HG03280 (cell line): Measurements from ENCODE around the gene CLCF1.
A peak's percentile ranks its signal among the peaks of the same experiment; 100 is the strongest.

Experiments used
- ATAC-seq: cut with Tn5 transposase; IDR thresholded peaks from one replicate; pipeline ENCODE4 v1.9.1; 2021; ENCODE audit warnings: mild to moderate bottlenecking, moderate library complexity; ENCODE audit not compliant: unreplicated experiment

Gene CLCF1

DNA sequence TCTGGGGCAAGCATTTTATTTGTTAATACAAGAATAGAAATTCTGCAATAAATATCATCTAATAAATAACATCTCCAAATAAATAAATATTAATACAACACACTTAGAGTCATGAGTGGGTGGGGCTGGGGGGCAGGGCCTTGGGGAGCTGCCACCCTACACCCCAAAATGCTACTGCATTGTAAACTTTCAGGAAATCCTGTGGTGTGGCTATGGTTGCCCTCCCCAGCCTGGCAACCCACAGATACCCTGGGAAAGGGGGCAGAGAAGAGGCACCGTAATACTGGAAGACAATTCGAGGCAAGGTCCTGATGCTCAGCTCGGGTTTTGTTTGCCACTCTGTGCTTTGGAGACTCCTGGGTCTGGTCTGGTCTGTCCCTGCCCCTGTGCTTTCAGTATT lies 9.2 kb downstream of the CLCF1 start:
- no peak for ATAC-seq

DNA sequence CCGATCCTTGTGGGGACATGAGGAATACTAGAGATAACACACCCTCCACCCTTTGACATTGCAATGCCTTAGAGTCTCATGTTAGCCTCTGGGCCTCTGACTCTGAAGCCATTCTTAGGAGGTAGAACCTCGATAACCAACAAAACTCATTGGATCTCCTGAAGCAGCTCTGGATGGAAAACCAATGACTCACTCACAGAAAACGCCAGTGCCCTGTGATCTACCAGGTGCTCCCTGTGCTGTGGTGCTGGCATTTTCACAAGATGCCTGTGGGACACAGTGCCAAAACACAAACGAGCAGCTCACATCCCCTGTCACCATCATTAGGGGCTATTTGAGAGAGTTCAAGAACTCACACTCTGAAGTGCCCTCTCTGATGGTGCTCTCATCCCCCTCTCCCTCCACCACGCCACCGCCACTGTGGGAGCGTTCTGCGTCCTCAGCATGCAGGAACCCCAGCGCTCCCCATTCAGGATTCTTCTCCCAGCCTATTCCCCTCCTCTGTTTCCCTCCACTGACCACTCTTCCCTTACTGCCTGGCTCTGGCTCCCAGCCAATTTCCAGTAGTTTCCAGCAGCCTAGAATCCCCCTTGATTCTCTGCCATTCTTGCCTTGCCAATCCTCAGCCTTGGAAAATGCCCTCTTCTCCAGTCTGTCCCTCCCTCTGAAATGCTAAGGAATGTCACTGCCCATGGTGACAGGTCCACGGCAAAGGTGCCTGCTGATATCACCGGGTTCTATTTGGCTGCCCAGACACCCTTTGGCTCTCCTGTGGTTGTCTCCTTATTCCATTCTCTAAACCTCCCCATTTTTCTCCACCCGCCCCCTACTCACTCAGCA lies 15.3 kb downstream of the CLCF1 start:
- no peak for ATAC-seq

DNA sequence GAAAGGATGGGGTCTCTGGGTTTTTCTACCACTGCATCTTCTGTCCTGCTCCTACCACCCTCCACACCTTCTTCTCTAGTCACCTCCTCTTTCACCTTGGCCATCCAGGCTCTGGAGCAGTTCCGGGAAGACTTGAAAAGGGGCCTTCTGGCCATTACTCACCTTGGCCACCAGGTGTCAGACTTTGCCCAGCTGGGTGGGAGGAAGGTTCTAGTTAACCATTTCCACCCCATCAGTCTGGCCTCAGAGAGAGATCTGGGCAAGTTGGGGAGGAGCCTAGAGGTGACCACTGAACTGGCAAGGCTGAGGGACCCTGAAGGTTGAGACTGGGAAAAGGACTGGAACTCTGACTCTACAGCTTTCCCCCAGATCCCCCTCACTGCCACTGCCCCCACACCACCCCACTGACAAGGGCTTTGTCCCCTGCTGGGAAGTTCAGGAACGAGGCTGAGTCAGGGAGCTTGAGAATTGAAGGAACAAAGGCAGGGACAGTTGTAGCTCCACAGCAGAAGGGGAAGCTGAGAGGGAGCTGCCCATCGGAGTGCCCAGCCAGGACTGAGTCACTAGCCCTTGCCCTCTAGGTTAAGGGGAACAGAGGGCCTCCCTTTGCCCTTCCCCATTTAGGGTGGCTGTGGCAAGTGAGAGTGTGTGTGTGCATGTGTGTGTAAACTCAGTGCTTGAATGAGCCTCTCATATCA lies 16.4 kb downstream of the CLCF1 start:
- ATAC-seq = no peak

DNA sequence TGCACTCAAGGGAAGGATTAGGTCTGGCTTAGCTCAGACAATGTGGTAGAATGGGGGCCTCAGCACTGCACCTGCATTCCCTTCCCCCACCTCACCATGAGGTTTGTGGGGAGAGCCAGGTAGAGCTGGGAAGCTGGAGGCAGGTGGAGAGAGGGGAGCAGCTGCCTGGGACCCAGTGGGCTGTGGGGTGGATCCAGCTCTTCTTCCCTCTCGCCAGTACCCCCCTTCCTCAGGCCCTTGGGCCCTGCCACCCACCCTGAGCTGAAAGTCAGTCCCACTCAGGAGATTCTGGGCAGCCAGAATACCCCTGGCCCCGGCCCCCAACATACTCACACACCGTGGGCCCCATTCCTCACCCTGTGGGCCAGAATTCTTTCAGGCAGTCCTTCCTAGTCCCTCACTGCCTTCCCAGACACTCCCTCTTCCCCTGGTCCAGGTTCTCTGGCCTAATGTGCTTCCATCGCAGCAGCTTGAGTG lies 17.0 kb downstream of the CLCF1 start:
- no peak for ATAC-seq

DNA sequence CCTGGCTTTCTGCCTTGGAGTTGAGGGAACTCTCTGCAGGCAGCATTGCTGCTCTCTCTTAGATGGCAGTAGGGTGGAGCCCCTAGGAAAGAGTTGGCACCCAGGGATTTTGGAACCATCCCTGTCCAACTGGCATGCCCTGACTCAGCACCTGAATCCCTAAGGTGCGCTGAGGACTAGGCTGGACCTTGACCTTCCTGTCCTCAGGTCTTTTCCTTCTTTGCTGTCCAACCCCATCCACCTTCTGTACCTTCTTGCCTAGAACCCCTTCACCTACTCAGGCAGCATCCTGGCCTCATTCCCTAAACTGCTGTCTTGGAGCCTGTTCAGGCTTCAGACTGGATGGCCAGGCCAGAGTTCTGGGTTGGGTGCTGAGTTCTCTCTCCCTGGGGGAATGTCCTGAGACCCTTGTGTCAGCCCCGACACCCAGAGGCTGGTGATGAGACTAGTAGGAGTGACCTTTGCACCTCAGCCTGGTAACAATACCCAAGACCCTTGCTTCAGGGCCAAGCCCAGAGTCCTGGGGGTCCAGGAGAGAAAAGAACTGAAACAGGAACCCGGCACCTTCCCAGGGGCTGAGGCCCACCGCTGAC lies 17.5 kb downstream of the CLCF1 start:
- no peak for ATAC-seq

DNA sequence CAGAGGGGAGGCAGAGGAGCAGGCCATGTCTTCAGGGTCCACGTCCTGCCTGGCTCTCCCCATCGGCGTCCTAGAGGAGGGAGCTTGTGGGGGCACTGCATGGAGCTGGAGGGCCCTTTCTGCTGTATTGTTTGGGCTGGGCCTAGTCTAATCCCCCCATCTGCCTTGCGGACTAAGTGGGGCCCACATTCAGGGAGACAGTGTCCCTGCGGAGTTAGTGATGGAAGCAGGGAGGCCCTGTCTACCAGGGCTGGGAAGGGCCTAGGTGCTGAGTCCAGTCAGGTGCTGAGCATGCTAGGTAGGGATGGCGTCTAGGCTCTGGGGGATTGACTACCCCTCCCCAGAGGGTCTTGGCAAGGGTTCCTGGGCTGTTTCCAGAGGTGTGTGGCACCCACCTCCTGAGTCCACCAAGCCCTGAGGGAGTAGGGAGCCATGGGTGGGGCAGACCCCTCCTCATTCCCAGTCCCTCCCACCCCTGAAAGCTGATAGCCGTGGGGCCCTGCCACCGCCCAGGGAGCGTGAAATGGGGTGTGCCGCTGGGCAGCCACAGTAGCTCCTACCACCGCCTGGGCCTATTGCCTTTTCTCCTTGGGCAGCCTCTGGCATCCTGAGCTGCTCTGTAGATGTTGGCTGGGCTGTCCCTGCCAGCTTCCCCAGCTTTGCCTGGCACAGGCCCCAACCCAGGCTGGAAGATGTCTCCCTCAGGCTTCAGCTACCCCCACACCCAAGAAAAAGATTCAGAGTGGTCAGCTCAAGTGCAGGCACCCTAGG lies 18.2 kb downstream of the CLCF1 start:
- ATAC-seq = no peak

DNA sequence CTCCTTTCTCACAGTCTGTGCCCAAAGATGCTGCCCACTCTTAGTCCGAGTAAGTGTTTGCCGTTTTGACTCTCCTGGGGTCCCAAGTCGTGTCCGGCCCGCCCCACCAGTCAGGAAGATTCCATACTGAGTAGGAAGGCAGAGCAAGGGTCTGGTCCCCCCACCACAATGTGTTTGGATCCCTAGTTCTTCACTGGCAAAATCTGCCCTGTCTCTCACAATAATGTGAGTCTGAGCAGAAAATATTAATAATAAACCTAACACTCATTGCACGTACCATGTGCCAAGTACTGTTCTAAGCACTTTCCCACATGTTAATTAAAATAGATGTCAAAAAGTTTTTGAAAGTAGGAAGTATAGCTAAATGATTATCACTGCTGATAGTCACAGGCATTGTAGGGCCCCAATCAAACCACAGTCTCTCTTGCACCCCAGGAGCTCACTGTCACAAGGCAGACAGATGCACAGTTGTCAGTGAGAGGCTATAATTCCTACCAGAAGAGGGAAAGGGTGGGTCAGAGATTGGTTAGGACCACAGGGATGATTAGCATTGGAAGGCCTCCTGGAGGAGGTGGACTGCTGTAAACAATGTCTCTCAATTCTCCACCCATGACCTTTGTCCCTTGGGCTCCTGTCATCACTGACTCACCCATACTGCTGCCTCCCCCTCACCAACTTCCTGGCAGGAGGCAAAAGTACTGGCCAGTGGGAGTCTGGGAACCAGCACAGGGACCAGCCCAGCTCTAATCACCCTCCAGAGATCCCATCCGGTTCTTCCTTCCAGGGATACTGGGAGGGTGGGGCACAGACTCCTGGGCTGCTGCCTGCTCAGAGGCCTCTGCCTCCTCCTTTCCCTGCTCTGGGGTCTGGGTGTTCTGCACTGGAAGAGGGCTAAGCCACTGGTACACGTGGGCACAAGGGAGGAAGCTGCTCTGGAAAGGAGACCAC lies 19.0 kb downstream of the CLCF1 start:
- no peak for ATAC-seq

DNA sequence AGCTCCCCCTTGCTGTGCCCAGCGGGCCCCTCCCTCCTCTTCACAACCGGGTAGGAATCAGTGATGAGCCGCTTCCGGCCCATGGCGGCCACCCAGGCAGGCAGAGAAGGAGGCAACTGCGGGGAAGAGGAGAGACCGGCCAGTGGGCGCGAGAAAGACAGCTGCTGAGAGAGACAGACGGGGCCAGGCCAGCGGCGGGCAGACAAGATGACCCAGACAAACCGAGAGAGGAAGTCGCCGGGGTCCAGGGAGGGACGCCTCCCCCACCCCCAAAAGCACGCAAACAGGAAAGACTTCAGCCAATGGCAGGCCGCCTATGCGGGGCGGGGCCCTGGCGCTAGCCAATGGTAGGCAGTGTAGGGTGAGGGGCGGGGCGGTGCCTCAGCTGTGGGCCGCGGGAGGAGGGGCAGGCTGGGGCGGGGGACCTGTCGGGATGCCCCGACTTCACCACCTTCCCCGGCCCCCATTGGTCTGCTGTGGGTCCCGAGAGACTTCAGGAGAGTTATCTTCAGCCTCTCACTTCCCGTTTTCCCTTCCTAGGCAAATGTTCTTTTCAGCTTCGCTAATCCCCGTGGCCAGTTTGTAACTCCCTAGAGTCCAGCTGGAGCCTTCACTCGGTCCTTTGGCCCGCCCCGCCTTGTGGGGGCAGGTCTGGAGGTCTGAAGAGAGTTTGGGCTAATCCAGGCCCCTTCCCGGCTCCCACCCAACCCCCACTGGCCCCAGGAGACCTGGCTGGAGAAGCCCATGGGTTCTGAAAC lies 19.9 kb downstream of the CLCF1 start, which contains the start of gene POLD4:
POLD4 (minus strand) TSS at position 230 of the 758 bp plus-strand sequence; CDS start at position 83, 147 bp downstream.
- ATAC-seq = peak; percentile 76

DNA sequence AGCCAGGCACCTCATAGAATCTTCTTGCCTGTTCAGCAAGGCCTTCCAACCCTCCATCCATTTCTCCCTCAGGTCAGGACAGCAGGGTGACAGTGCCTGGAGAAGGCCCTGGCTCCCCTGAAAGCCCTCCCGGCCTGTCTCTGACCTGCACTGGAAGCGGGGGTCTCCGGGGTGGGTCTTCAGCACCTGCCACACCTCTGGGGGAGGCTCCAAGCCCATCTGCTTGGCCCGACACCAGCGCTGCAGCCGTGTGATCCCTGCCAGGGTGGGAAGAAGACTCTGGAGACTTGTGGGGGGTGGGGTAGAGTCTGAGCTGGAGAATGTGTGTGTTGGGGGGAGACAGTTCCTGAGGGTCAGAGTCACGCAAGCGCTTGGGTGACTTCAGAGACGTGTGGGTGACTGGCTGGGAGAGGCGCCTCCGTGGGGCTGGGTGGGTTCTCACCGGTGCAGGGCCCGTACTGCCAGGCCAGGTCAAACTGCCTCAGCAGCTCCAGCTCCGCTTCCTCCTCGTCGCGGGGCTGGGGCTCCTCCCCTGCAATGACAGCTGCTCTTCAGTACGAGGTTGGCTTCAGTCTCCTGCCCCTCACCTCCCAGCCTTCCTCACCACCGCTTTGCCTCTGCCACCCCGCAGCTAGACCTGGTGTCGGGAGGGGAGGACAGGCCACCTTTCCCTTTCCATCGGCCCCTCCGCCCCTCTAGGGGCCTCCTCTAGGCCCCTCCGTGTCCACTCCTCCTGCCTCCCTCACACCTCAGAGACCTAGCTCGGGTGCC lies 20.7 kb downstream of the CLCF1 start:
- ATAC-seq = peak; percentile 18

DNA sequence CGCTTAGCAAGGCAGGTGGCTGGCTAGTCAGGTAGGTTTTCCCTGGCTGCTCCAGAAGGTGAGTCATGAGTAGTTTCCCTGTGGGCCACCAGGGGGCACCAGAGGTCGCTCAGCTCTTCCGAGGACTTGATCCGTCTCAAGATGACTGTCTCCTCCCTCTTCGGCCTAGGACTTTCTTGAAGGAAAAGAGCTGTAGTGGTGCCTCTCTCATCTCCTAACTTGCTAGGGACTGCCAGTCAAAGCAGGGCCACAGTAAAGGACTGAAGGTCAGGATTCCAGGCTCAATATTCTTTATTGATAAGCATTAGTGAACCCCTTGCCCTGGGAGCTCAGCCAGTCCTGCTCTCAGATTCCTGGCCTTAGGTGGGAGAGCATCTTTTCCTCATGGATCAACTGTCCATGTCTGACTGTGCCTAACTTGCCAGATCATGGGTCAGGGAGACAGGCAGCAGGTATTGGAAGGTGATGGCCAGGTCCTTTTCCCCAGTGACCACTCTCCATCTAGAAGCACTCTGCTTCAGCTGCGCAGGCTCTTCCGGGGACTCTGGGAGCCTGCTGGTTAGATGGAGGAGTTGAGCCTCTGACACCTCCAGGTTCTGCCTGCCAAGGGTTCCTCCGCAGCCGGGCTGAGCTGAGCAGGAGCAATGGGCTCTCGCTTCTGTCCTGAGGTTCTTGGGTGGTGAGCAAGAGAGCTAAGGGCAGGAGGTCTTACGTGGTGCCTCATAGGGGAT lies 22.0 kb downstream of the CLCF1 start:
- ATAC-seq = no peak

DNA sequence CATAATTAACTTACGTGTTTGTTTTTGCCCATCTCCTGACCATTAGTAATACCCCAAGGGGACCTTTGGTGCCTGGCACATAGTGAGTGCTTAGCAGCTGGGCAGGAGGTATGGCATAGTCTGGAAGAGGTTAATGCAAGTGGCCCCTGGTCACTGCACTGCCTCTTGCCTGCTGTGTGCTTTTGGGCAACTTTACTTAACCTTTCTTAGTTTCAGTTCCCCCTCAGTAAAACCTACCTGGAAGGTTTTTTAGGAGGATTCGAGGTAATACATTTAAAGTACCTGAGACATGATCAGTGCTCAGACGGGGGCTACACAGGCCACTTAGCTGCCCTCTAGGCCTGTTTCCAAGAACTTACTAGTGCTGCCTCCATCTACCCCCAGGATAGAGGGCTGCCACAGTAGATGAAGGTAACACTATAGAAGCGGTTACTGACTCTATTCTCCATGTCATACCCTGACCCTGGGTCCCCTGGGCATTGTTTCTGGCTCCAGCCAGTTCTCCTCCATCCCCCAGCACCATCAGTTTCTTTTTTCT lies 23.4 kb downstream of the CLCF1 start:
- no peak for ATAC-seq

DNA sequence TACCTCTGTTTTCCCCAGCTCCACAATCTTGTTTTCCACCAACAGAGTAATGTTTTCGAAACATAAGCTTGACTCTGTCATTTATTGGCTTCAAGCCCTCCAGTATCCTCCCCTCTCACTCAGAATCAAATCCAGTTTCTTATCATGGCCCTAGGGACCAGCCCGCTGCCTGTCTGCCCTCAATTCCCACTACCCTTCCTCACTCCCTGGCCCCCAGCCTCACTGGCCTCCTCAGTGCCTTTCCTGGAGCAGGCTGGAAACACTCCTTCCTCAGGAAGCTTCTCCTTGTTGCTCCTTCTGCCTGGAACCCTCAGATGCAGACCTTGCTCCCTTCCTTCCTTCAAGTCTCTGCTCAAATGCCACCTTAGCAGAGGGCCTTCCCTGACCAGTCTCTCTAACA lies 23.9 kb downstream of the CLCF1 start:
- ATAC-seq = no peak

DNA sequence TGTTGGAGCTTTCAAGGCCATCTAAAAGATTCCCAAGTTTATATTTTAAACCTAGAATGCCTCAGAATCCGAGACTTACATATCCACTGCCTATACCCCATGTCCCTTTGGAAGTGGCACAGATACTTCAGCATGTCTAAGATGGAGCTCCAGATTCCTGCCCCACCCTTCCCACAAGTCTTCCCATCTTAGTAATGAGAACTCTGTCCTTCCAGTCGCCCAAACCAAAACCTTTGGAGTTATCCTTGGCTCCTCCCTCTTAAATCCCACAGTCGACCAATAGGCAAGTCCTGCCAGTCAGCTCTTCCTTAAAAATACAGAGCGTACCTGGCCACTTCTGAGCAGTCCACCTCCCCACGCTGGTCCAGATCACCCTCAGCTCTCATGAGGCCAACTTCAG lies 24.4 kb downstream of the CLCF1 start:
- ATAC-seq = no peak

DNA sequence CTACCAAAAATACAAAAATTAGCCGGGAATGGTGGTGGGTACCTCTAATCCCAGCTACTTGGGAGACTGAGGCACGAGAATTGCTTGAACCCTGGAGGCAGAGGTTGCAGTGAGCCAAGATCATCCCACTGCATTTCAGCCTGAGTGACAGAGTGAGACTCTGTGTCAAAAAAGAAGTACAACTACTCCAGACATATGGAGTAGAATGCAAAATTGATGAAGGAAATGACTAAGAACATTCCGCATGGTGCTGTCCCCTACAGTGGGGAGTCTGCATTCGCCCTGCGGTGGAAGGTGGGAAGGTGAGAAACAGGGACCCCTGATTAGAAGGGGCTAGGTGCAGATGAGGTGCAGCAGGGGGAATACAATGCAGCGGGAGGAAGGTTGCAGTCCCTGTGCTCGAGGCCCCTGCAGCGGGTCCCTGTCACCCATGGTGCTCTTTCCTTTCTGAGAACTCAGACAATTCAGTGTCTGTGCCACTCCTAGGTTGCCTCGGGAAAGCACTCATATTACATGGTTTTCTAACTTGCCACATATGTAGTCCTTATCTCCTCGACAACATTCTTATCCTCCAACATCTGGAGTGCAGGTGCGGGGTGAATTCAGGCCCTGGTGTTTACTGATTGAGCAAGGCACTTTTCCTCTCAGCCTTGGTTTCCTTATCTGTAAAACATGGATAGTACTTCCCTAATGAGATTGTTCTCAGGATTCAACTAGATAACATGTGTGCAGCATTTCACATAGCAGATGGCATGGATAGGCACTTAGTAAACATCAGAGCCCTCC lies 25.2 kb downstream of the CLCF1 start:
- ATAC-seq = no peak

DNA sequence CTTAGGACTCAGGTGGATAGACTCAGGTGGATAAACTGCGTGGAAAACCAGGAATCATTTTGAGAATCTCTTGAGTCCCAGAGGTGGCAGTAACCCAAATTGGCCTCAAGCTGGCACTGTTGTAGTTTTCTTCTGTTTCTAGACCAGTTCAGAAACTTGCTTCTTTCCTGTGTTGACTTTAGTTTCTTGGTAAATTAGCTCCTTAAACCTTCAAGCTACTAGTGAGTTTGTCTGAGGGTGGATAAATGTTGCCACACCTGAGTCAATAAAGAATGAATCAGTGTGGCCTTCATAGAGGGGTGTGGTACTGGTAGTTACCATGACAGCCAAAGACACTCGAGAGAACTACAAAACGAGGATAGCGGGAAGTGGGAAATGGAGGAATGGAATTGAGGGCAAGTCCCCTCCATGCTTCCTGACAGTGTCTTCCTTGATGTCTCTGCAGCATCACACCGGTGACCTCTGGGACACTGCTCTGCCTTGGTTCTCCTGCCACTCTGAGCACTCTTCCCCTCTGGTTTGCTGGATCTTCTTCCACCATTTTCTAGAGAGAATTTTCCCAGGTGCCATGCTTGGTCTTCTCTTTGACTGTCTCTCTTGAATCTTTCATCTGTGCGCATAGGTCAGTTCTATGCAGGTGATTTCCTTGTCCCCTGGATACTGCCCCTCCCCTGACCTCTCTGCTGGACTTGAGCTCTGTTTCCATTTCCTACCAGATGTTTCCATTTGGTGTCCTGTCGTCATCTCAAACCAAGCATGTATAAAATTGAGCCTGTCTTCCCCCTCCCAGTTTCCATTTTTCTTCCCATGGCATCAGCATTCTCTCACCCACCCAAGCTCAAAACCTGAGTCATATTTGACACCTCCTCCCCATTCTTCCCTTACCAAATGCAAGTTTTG lies 27.2 kb downstream of the CLCF1 start:
- no peak for ATAC-seq
